B cell (primary cell): ENCODE data around the gene PRKN.

Source experiments
- CTCF ChIP-seq: fragments of 200-600 bp; IDR thresholded peaks from one replicate; pipeline ENCODE4 v1.8.0; 2022; ENCODE audit warnings: antibody characterized with exemption, mild to moderate bottlenecking
- EZH2 ChIP-seq: IDR thresholded peaks from 2 replicates; pipeline ENCODE4 v1.6.1; 2012; ENCODE audit warnings: borderline replicate concordance, low read depth, mild to moderate bottlenecking, moderate library complexity, low read length; ENCODE audit not compliant: insufficient read depth, poor library complexity, severe bottlenecking

GRCh38 chr6:162685586-162685985, 42.0 kb downstream of the PRKN start:
- TF ChIP-seq EZH2: no peak
- TF ChIP-seq CTCF: no peak
